Kidney epithelial cell (primary cell): ENCODE measurements around the gene CCL19. TPM values are rescaled to one million over a fixed set of nuclear protein-coding genes. Genes with fewer than 3 reads are reported as not detected.
A peak's percentile ranks its signal among the peaks of the same experiment; 100 is the strongest.

Experiments used
- DNase-seq: peaks from one replicate; pipeline ENCODE4 v3.0.0-alpha.2; 2010; ENCODE audit warnings: low read depth
- H3K27me3 ChIP-seq: 2 replicates; pipeline ENCODE4 v1.6.0; 2011; ENCODE audit warnings: low read length; ENCODE audit not compliant: control insufficient read depth, insufficient read depth
- H3K36me3 ChIP-seq: 2 replicates; pipeline ENCODE4 v1.5.1; 2011; ENCODE audit warnings: low read length; ENCODE audit not compliant: control insufficient read depth, insufficient read depth
- H3K4me3 ChIP-seq: 2 replicates; pipeline ENCODE4 v1.5.1; 2011; ENCODE audit warnings: low read depth, mild to moderate bottlenecking, control low read depth, low read length
- CTCF ChIP-seq: IDR thresholded peaks from 2 replicates; pipeline ENCODE4 v1.5.1; 2011; ENCODE audit warnings: mild to moderate bottlenecking, moderate library complexity, low read length, control low read depth, inconsistent platforms; ENCODE audit not compliant: insufficient read depth, poor library complexity, severe bottlenecking
- total RNA-seq: library from RNA; depleted of rRNA; stranded (reverse); fragments of >200 nt; gene quantifications from 2 replicates; pipeline ENCODE4 v1.2.3, GENCODE V29; 2015

CCL19 gene
- total RNA-seq, 1 donor from 2014 or later: not detected

DNA sequence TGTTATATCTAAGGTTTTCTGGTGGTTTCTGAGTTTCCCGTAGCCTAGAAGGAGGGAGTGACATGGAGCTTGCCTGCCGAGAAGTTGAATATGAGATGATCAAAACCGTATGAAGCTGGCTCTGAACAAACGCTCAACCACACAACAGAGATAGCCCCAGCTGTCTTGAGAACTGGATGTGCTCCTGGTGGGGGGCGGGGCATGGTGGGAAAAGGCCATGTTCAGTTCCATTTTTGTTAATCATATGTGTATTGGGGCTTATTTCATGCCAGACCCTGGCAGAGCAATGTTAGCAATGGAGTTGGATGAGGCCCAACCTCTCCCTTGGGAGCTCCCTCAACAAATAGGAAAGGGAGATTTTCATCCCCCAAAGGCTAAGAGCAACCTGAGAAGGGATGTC, 4.8 kb downstream of the CCL19 start:
- Histone ChIP-seq H3K27me3 (peaks cover 10% of the 10 kb centered on the region), H3K4me3 (no peak overlapping the region), H3K36me3 (no peaks in the 10 kb centered on the region)
- DNase-seq: no peak
- TF ChIP-seq CTCF: no peak

GRCh38 chr9:34685591-34685990, 5.5 kb downstream of the CCL19 start:
- TF ChIP-seq CTCF: no peak
- Histone ChIP-seq H3K27me3 (peaks cover 10% of the 10 kb centered on the region), H3K36me3 (no peaks in the 10 kb centered on the region), H3K4me3 (no peak overlapping the region)
- DNase-seq: no peak

DNA sequence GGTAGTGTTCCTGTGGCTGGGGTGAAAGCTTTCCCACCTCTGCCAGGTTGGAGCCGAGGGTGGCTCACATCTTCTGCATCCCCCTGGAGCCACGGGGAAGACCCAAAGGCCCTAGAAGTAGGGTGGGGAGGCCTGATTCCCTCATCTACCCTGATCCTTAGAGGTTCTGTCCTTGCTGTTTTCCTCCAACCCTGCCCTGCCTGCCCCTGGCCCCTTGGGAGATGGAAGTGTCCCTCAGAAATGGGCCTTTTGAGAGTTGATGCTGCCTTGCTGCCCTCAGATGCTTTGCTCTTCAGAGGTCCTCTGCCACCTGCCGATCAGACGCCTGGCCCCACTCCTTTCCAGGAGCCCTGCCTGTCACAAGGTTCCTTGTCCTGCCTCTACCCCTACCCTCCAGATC, 6.3 kb downstream of the CCL19 start:
- TF ChIP-seq CTCF: no peak
- H3K36me3 ChIP-seq: no peaks in the 10 kb centered on the region
- H3K27me3 ChIP-seq: peaks cover 4% of the 10 kb centered on the region
- no peak for DNase-seq
- H3K4me3 ChIP-seq: no peak overlapping the region

GRCh38 chr9:34684145-34684544, 6.9 kb downstream of the CCL19 start:
- Histone ChIP-seq H3K27me3 (no peaks in the 10 kb centered on the region), H3K4me3 (no peak overlapping the region), H3K36me3 (no peaks in the 10 kb centered on the region)
- no peak for TF ChIP-seq CTCF
- DNase-seq: no peak

- no peaks in the 10 kb centered on the region for H3K36me3 ChIP-seq
- no peak overlapping the region for H3K4me3 ChIP-seq
- no peak for TF ChIP-seq CTCF
- H3K27me3 ChIP-seq: no peaks in the 10 kb centered on the region
- no peak for DNase-seq
Observed at GRCh38 chr9:34675869-34676268, 15.2 kb downstream of the CCL19 start.

- no peak overlapping the region for H3K4me3 ChIP-seq
- no peaks in the 10 kb centered on the region for H3K27me3 ChIP-seq
- no peak for DNase-seq
- H3K36me3 ChIP-seq: no peaks in the 10 kb centered on the region
- peak; percentile 97 for TF ChIP-seq CTCF
Observed at GRCh38 chr9:34675048-34675714, 15.9 kb downstream of the CCL19 start.
